Stomach smooth muscle (tissue), 2 donors: ENCODE data around the gene SWAP70.

Experiments used
- H3K27ac ChIP-seq: one replicate; pipeline ENCODE4 v1.7.0; 2013; ENCODE audit warnings: mild to moderate bottlenecking, low read length, inconsistent platforms
- H3K27me3 ChIP-seq, 2 donors: one replicate each; pipeline ENCODE4 v1.7.0; 2013; ENCODE audit warnings: low read length in 2 of 2; ENCODE audit not compliant: insufficient read depth in 2 of 2, control insufficient read depth in 1 of 2
- H3K36me3 ChIP-seq, 2 donors: one replicate each; pipeline ENCODE4 v1.7.0; 2013; ENCODE audit warnings: low read length in 2 of 2; ENCODE audit not compliant: control insufficient read depth in 2 of 2, insufficient read depth in 2 of 2
- H3K4me1 ChIP-seq: one replicate; pipeline ENCODE4 v1.7.0; 2013; ENCODE audit warnings: low read length; ENCODE audit not compliant: control insufficient read depth, insufficient read depth
- H3K4me3 ChIP-seq, 2 donors: one replicate each; pipeline ENCODE4 v1.7.0; 2013; ENCODE audit warnings: low read length in 2 of 2
- H3K9ac ChIP-seq, 2 donors: one replicate each; pipeline ENCODE4 v1.7.0; 2013; ENCODE audit warnings: low read length in 2 of 2, mild to moderate bottlenecking in 1 of 2
- H3K9me3 ChIP-seq, 2 donors: one replicate each; pipeline ENCODE4 v1.7.0; 2013; ENCODE audit warnings: low read length in 2 of 2; ENCODE audit not compliant: control insufficient read depth in 2 of 2
- donor health status: healthy.
- donor health status: Pancreatic carcinoma.

SWAP70 gene

GRCh38 chr11:9708544-9708943 lies 44.7 kb downstream of the SWAP70 start:
- no peaks in the 10 kb centered on the region for H3K36me3 ChIP-seq
- peaks cover 3% of the 10 kb centered on the region for H3K4me1 ChIP-seq
- no peak overlapping the region for H3K4me3 ChIP-seq
- H3K9me3 ChIP-seq = no peaks in the 10 kb centered on the region
- no peak overlapping the region for H3K9ac ChIP-seq
- no peak overlapping the region for H3K27ac ChIP-seq
- H3K27me3 ChIP-seq = no peaks in the 10 kb centered on the region

GRCh38 chr11:9710223-9710622 lies 46.3 kb downstream of the SWAP70 start:
- no peak overlapping the region for H3K27ac ChIP-seq
- H3K36me3 ChIP-seq = peaks cover 0 to 4% of the 10 kb centered on the region in 2 donors
- no peaks in the 10 kb centered on the region for H3K9me3 ChIP-seq
- H3K9ac ChIP-seq = no peak overlapping the region
- H3K27me3 ChIP-seq = no peaks in the 10 kb centered on the region
- H3K4me3 ChIP-seq = no peak overlapping the region
- peaks cover 7% of the 10 kb centered on the region for H3K4me1 ChIP-seq

GRCh38 chr11:9710852-9711251 lies 47.0 kb downstream of the SWAP70 start:
- peaks cover 0 to 4% of the 10 kb centered on the region in 2 donors for H3K36me3 ChIP-seq
- no peak overlapping the region for H3K4me3 ChIP-seq
- no peaks in the 10 kb centered on the region for H3K27me3 ChIP-seq
- H3K4me1 ChIP-seq = peaks cover 7% of the 10 kb centered on the region
- no peak overlapping the region for H3K9ac ChIP-seq
- no peak overlapping the region for H3K27ac ChIP-seq
- H3K9me3 ChIP-seq = no peaks in the 10 kb centered on the region

GRCh38 chr11:9711454-9712307 lies 47.8 kb downstream of the SWAP70 start:
- H3K27ac ChIP-seq = no peak overlapping the region
- no peak overlapping the region for H3K4me3 ChIP-seq
- H3K4me1 ChIP-seq = peaks cover 7% of the 10 kb centered on the region

GRCh38 chr11:9714272-9714940 lies 50.5 kb downstream of the SWAP70 start:
- H3K36me3 ChIP-seq = peaks cover 0 to 4% of the 10 kb centered on the region in 2 donors
- H3K4me1 ChIP-seq = peaks cover 7% of the 10 kb centered on the region
- H3K4me3 ChIP-seq = no peak overlapping the region
- no peaks in the 10 kb centered on the region for H3K27me3 ChIP-seq
- no peak overlapping the region for H3K9ac ChIP-seq
- H3K9me3 ChIP-seq = no peaks in the 10 kb centered on the region
- no peak overlapping the region for H3K27ac ChIP-seq

More at GRCh38 chr11:9711454-9712307, 47.8 kb downstream of the SWAP70 start:
- Histone ChIP-seq H3K9me3 (no peaks in the 10 kb centered on the region), H3K36me3 (peaks cover 0 to 4% of the 10 kb centered on the region in 2 donors), H3K9ac (no peak overlapping the region), H3K27me3 (no peaks in the 10 kb centered on the region)

GRCh38 chr11:9716275-9717039 lies 52.6 kb downstream of the SWAP70 start:
- Histone ChIP-seq H3K9me3 (no peaks in the 10 kb centered on the region), H3K27ac (no peak overlapping the region), H3K4me1 (peaks cover 5% of the 10 kb centered on the region), H3K36me3 (peaks cover 2 to 4% of the 10 kb centered on the region in 2 donors), H3K9ac (no peak overlapping the region), H3K4me3 (no peak overlapping the region), H3K27me3 (no peaks in the 10 kb centered on the region)

GRCh38 chr11:9717040-9717357 lies 53.1 kb downstream of the SWAP70 start:
- Histone ChIP-seq H3K4me3 (no peak overlapping the region), H3K36me3 (peaks cover 2 to 4% of the 10 kb centered on the region in 2 donors), H3K9me3 (no peaks in the 10 kb centered on the region), H3K27ac (no peak overlapping the region), H3K27me3 (no peaks in the 10 kb centered on the region), H3K9ac (no peak overlapping the region), H3K4me1 (peaks cover 4% of the 10 kb centered on the region)

- no peak overlapping the region for H3K27ac ChIP-seq
- H3K36me3 ChIP-seq = peaks cover 3 to 4% of the 10 kb centered on the region in 2 donors
- no peak overlapping the region for H3K9ac ChIP-seq
- peaks cover 4% of the 10 kb centered on the region for H3K4me1 ChIP-seq
- no peaks in the 10 kb centered on the region for H3K9me3 ChIP-seq
- H3K27me3 ChIP-seq = no peaks in the 10 kb centered on the region
- no peak overlapping the region for H3K4me3 ChIP-seq
Observed at GRCh38 chr11:9717719-9718118, 53.8 kb downstream of the SWAP70 start.

- peaks cover 4% of the 10 kb centered on the region for H3K4me1 ChIP-seq
Observed at GRCh38 chr11:9718147-9718546, 54.3 kb downstream of the SWAP70 start.

GRCh38 chr11:9719566-9720289 lies 55.9 kb downstream of the SWAP70 start:
- H3K36me3 ChIP-seq = peaks cover 0 to 5% of the 10 kb centered on the region in 2 donors
- no peak overlapping the region for H3K9ac ChIP-seq
- no peaks in the 10 kb centered on the region for H3K4me1 ChIP-seq
- peak overlapping the region; percentile 8 for H3K27ac ChIP-seq
- no peaks in the 10 kb centered on the region for H3K9me3 ChIP-seq
- H3K4me3 ChIP-seq = no peak overlapping the region
- H3K27me3 ChIP-seq = no peaks in the 10 kb centered on the region

More at GRCh38 chr11:9718147-9718546, 54.3 kb downstream of the SWAP70 start:
- Histone ChIP-seq H3K27ac (no peak overlapping the region), H3K4me3 (no peak overlapping the region), H3K9me3 (no peaks in the 10 kb centered on the region), H3K36me3 (peaks cover 4 to 5% of the 10 kb centered on the region in 2 donors), H3K9ac (no peak overlapping the region), H3K27me3 (no peaks in the 10 kb centered on the region)
